ENCODE results near the gene AMOTL2. TPM values are rescaled to one million over a fixed set of nuclear protein-coding genes. Genes with fewer than 3 reads are reported as not detected.

The AMOTL2 gene
- total RNA-seq, 2 donors from 2014 or later, result not detected

DNA sequence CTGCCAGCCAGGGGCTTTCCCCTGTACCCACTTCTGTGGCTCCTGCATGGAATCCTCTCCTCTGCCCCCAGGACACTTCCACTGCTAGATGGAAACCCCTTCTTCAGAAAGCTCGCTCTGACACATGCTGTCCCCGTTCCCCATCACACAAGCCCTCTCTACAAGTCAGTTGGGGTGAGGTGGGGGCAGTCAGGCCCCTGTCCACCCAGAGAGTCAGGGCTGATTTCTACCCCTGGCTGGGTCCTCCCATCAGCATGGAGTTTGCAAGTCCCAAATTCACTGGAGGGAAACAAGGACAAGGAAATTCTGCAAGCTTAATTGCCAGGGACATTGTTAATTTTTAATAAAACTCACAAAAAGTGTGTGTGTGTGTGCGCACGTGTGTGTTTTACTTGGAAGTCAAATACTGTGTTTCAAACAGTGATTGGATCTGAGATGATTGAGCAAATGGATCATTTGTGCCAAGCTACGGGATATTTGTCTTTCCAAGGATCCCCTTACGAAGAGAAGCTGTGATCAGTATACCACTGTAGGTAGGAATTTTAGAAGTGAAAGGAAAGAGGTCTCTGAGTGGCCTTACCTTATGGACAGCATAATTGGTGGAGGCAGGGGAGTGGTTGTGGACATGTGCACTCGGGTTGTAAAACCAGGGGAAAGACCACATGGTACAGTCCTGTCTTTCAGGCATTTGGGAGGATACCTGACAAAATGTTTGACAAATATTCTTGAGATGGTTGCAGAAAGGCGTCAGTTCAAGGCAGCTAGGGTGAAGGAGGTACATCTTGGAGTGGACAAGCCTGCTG, 1.5 kb upstream of the AMOTL2 start:
- peak overlapping the region; percentile 71 for H3K4me3 Mint-ChIP-seq
- H3K36me3 Mint-ChIP-seq, result no peaks in the 10 kb centered on the region
- H3K9me3 Mint-ChIP-seq, result no peaks in the 10 kb centered on the region
- H3K27me3 Mint-ChIP-seq, result peaks cover 35 to 50% of the 10 kb centered on the region in 2 donors
- ATAC-seq (no peak), DNase-seq (ENCODE audit: low spot score) (peak; percentile 37)
- no peak overlapping the region for H3K27ac Mint-ChIP-seq
- H3K4me1 Mint-ChIP-seq (ENCODE audit: low read depth in 2 of 2), result peaks cover 8 to 10% of the 10 kb centered on the region in 2 donors

- ATAC-seq (peak in 1 of 2 donors; percentile 4), DNase-seq (ENCODE audit: low spot score) (peak; percentile 41)
- H3K36me3 Mint-ChIP-seq, result no peaks in the 10 kb centered on the region
- peaks cover 31 to 42% of the 10 kb centered on the region in 2 donors for H3K27me3 Mint-ChIP-seq
- H3K4me3 Mint-ChIP-seq, result peak overlapping the region; percentile 71
- H3K4me1 Mint-ChIP-seq (ENCODE audit: low read depth in 2 of 2), result peaks cover 8 to 10% of the 10 kb centered on the region in 2 donors
- no peak overlapping the region for H3K27ac Mint-ChIP-seq
- H3K9me3 Mint-ChIP-seq, result no peaks in the 10 kb centered on the region
These were observed 739 bp upstream of the AMOTL2 start for GRCh38 chr3:134374791-134375581.

GRCh38 chr3:134373271-134374104, 759 bp downstream of the AMOTL2 start:
- H3K36me3 Mint-ChIP-seq, result no peaks in the 10 kb centered on the region
- no peak for ATAC-seq
- H3K9me3 Mint-ChIP-seq, result no peaks in the 10 kb centered on the region
- peak; percentile 37 for DNase-seq (ENCODE audit: low spot score)
- peaks cover 34 to 38% of the 10 kb centered on the region in 2 donors for H3K27me3 Mint-ChIP-seq
- no peak overlapping the region for H3K4me3 Mint-ChIP-seq
- peaks cover 8 to 10% of the 10 kb centered on the region in 2 donors for H3K4me1 Mint-ChIP-seq (ENCODE audit: low read depth in 2 of 2)
- H3K27ac Mint-ChIP-seq, result no peak overlapping the region

- H3K36me3 Mint-ChIP-seq, result no peaks in the 10 kb centered on the region
- H3K4me3 Mint-ChIP-seq, result no peak overlapping the region
- DNase-seq (ENCODE audit: low spot score) (peak; percentile 45), ATAC-seq (no peak)
- no peak overlapping the region for H3K27ac Mint-ChIP-seq
- H3K27me3 Mint-ChIP-seq, result peaks cover 27 to 30% of the 10 kb centered on the region in 2 donors
- peaks cover 8 to 10% of the 10 kb centered on the region in 2 donors for H3K4me1 Mint-ChIP-seq (ENCODE audit: low read depth in 2 of 2)
- no peaks in the 10 kb centered on the region for H3K9me3 Mint-ChIP-seq
These were observed 1.6 kb downstream of the AMOTL2 start for GRCh38 chr3:134372396-134373270.

DNA sequence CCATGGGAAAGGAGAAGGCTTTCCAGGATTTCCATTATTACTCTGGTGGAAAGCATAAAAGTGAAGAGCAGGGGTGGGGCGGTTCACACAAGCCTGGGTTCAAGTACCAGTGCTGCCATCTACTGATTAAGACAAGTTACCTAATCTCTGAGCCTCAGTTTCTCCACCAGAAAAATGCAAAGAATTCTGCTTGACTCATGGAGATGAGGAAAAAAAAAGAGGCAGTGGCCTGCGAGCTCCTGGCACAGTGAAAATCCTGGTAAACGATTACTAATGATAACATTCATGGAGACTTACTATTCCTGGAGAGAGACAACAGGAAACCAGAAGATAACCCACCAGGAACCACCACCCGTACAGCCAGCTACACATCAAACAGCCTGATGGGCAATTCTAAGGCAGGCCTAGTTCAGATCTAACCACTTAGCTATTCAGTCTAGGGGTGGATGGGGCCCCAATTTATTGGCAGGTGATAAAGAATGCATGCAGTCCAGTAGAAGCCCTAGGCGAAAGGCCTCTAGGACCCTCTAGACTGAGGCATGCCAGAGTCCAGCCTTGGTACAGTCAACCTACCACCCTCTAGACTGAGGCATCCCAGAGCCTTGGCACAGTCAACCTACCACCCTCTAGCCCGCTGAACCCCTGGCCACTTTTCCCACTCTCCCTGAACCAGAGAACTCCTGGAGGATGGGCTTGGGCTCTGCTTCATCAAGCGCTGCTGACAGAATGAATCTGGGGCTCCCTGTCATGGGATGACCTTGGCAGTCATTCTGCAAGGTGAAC, 2.5 kb downstream of the AMOTL2 start:
- Mint-ChIP-seq H3K36me3 (no peaks in the 10 kb centered on the region), H3K4me3 (no peak overlapping the region), H3K27ac (no peak overlapping the region), H3K27me3 (peaks cover 24 to 26% of the 10 kb centered on the region in 2 donors), H3K9me3 (no peaks in the 10 kb centered on the region), H3K4me1 (ENCODE audit: low read depth in 2 of 2) (peaks cover 8 to 10% of the 10 kb centered on the region in 2 donors)
- ATAC-seq (no peak), DNase-seq (ENCODE audit: low spot score) (peak; percentile 22)

DNA sequence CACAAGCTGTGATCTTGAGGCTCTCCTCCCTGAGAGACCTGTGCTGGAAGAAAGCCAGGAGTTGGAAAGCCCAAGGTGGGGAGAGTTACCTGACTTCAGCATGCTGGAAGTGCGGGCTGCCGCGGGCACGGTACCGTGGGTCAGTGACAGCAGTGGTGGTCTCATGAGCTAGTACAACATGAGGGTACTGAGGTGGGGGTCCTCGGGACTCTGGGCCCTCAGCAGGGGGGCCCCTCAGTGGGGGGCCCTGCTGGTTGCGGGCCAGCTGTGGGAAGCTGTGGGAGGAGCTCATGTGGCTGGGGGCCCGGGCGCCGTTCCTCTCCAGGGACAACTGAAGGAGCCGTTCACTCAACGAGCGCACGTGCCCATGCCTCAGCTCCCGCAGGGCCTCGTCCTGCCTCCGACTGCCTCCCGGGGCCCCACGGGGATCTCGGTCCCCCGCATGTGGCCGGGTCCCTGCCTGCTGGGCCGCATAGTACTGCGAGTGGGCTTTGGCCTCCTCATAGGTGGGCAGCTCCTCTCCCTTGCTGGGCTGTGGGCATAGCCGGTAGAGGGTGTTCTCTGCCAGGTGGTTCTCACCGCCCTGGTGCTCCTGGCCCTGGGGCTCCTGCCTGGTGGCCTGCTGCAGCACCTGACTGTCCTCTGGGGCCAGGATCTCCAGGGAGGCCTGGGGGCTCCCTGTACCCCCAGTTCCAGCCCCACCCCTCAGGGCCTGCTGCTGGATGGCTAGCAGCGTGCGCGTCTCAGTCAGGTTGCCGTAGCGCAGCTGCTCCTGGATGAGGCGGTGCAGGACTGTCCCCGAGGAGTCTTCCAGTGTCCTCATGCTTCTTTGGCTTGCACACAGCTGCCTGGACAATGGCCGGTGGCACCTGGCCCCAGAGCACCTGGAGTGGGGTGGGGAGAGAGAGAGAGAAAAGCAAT, 3.4 kb downstream of the AMOTL2 start:
- Mint-ChIP-seq H3K4me3 (no peak overlapping the region), H3K27me3 (peaks cover 16 to 20% of the 10 kb centered on the region in 2 donors), H3K9me3 (no peaks in the 10 kb centered on the region), H3K36me3 (no peaks in the 10 kb centered on the region), H3K4me1 (ENCODE audit: low read depth in 2 of 2) (peaks cover 8 to 10% of the 10 kb centered on the region in 2 donors), H3K27ac (no peak overlapping the region)
- DNase-seq (ENCODE audit: low spot score) (peak; percentile 61), ATAC-seq (no peak)

DNA sequence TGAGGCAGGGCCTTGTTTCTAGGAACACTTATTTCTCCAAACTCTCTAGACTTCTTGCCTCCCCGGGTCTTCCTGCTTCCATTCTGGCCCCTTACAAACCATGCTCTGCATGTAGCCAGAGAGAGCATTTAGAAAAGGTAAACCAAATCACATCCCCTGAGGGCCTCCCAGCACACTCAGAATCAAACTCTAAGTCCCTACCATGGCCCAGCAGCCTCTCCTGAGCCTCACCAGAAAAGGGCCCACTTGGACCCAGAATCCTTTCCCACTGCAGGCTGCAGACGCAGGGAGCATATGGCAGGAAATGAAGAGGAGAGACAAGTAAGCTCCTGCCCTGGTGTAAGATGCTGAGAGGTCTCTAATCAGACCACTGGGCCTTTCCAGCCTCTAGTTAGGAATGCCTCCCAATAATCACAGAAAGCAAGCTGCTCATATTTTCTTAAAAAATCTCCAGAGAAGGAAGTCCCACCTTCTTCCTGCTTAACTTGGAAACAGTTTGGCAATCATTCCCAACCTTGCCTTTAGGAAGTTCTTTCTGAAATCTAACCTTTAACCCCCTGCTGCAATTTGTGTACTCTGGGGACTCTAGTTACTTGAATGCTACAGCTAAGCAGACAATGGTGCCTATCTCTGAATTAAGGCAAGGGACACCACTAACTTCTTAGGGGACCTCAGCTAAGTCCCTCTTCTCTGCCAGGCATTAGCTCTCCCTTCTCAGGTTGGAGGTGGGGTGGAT, 4.2 kb downstream of the AMOTL2 start:
- peak; percentile 22 for DNase-seq (ENCODE audit: low spot score)
- Mint-ChIP-seq H3K27me3 (peaks cover 13 to 14% of the 10 kb centered on the region in 2 donors), H3K36me3 (no peaks in the 10 kb centered on the region), H3K27ac (no peak overlapping the region), H3K4me3 (no peak overlapping the region), H3K4me1 (ENCODE audit: low read depth in 2 of 2) (peaks cover 10 to 11% of the 10 kb centered on the region in 2 donors), H3K9me3 (no peaks in the 10 kb centered on the region)
- no peak for ATAC-seq

- H3K27ac Mint-ChIP-seq, result no peak overlapping the region
- H3K9me3 Mint-ChIP-seq, result no peaks in the 10 kb centered on the region
- no peaks in the 10 kb centered on the region for H3K36me3 Mint-ChIP-seq
- peaks cover 14 to 15% of the 10 kb centered on the region in 2 donors for H3K27me3 Mint-ChIP-seq
- peaks cover 12 to 13% of the 10 kb centered on the region in 2 donors for H3K4me1 Mint-ChIP-seq (ENCODE audit: low read depth in 2 of 2)
- no peak for ATAC-seq
- H3K4me3 Mint-ChIP-seq, result no peak overlapping the region
- peak; percentile 26 for DNase-seq (ENCODE audit: low spot score)
These were observed 5.0 kb downstream of the AMOTL2 start for GRCh38 chr3:134369231-134369741.

GRCh38 chr3:134368751-134369105, 5.5 kb downstream of the AMOTL2 start:
- no peak overlapping the region for H3K4me3 Mint-ChIP-seq
- ATAC-seq (no peak), DNase-seq (ENCODE audit: low spot score) (peak; percentile 26)
- no peaks in the 10 kb centered on the region for H3K36me3 Mint-ChIP-seq
- H3K27me3 Mint-ChIP-seq, result peaks cover 14 to 16% of the 10 kb centered on the region in 2 donors
- H3K27ac Mint-ChIP-seq, result no peak overlapping the region
- H3K4me1 Mint-ChIP-seq (ENCODE audit: low read depth in 2 of 2), result peaks cover 13 to 15% of the 10 kb centered on the region in 2 donors
- H3K9me3 Mint-ChIP-seq, result no peaks in the 10 kb centered on the region

- H3K27me3 Mint-ChIP-seq, result peaks cover 17 to 18% of the 10 kb centered on the region in 2 donors
- ATAC-seq (no peak), DNase-seq (ENCODE audit: low spot score) (peak; percentile 25)
- H3K36me3 Mint-ChIP-seq, result no peaks in the 10 kb centered on the region
- peaks cover 15 to 17% of the 10 kb centered on the region in 2 donors for H3K4me1 Mint-ChIP-seq (ENCODE audit: low read depth in 2 of 2)
- no peak overlapping the region for H3K27ac Mint-ChIP-seq
- no peaks in the 10 kb centered on the region for H3K9me3 Mint-ChIP-seq
- no peak overlapping the region for H3K4me3 Mint-ChIP-seq
These were observed 6.1 kb downstream of the AMOTL2 start for GRCh38 chr3:134367869-134368750.

Measured in natural killer cell treated with Interleukin-12 subunit alpha and Interleukin-12 subunit beta and Interleukin-15 and Interleukin-18, amount 100 ng/mL, for 72 hours (primary cell).